ENCODE measurements around the gene ARID1B. TPM values are rescaled to one million over a fixed set of nuclear protein-coding genes. Genes with fewer than 3 reads are reported as not detected.

ARID1B gene
- polyA plus RNA-seq, 4 donors = 7.3 to 43.5 (median 17.0) TPM

- Histone ChIP-seq H3K4me3 (ENCODE audit: low read depth in 1 of 3, low read length in 3 of 3) (no peak overlapping the region), H3K27me3 (ENCODE audit: control insufficient read depth in 3 of 3, insufficient read depth in 3 of 3, low read length in 3 of 3) (no peaks in the 10 kb centered on the region), H3K27ac (ENCODE audit: low read depth in 1 of 3, low read length in 2 of 3) (no peak overlapping the region), H3K36me3 (ENCODE audit: control insufficient read depth in 3 of 3, insufficient read depth in 2 of 3, low read depth in 1 of 3, low read length in 3 of 3) (peaks cover 0 to 7% (median 3%) of the 10 kb centered on the region in 3 donors), H3K4me1 (ENCODE audit: control insufficient read depth in 3 of 3, insufficient read depth in 2 of 3, low read depth in 1 of 3, low read length in 2 of 3) (peaks cover 0 to 10% (median 3%) of the 10 kb centered on the region in 3 donors), H3K9me3 (ENCODE audit: control insufficient read depth in 2 of 2, insufficient read depth in 1 of 2, low read depth in 1 of 2, low read length in 1 of 2) (peaks cover 0 to 9% of the 10 kb centered on the region in 2 donors)
- WGBS, 3 donors = 85 to 92% (median 88%) methylated on average over 4 of the region's 4 CpGs
- FAIRE-seq (no peak), DNase-seq (no peak)
Measured at GRCh38 chr6:156806155-156806554, 29.0 kb downstream of the ARID1B start.

- whole genome bisulfite sequencing, 3 donors = 85 to 89% (median 86%) methylated on average over 11 of the region's 11 CpGs
- Histone ChIP-seq H3K27me3 (ENCODE audit: control insufficient read depth in 3 of 3, insufficient read depth in 3 of 3, low read length in 3 of 3) (no peaks in the 10 kb centered on the region), H3K36me3 (ENCODE audit: control insufficient read depth in 3 of 3, insufficient read depth in 2 of 3, low read depth in 1 of 3, low read length in 3 of 3) (peaks cover 0 to 7% (median 3%) of the 10 kb centered on the region in 3 donors), H3K9me3 (ENCODE audit: control insufficient read depth in 2 of 2, insufficient read depth in 1 of 2, low read depth in 1 of 2, low read length in 1 of 2) (peaks cover 0 to 9% of the 10 kb centered on the region in 2 donors), H3K4me1 (ENCODE audit: control insufficient read depth in 3 of 3, insufficient read depth in 2 of 3, low read depth in 1 of 3, low read length in 2 of 3) (peaks cover 0 to 10% (median 3%) of the 10 kb centered on the region in 3 donors), H3K4me3 (ENCODE audit: low read depth in 1 of 3, low read length in 3 of 3) (no peak overlapping the region), H3K27ac (ENCODE audit: low read depth in 1 of 3, low read length in 2 of 3) (no peak overlapping the region)
- FAIRE-seq = no peak
- DNase-seq = no peak
Measured at GRCh38 chr6:156807028-156807427, 29.9 kb downstream of the ARID1B start.

- no peak overlapping the region for H3K27ac ChIP-seq (ENCODE audit: low read depth in 1 of 3, low read length in 2 of 3)
- peaks cover 0 to 9% of the 10 kb centered on the region in 2 donors for H3K9me3 ChIP-seq (ENCODE audit: control insufficient read depth in 2 of 2, insufficient read depth in 1 of 2, low read depth in 1 of 2, low read length in 1 of 2)
- FAIRE-seq (no peak), DNase-seq (no peak)
- peaks cover 0 to 7% (median 3%) of the 10 kb centered on the region in 3 donors for H3K36me3 ChIP-seq (ENCODE audit: control insufficient read depth in 3 of 3, insufficient read depth in 2 of 3, low read depth in 1 of 3, low read length in 3 of 3)
- no peaks in the 10 kb centered on the region for H3K27me3 ChIP-seq (ENCODE audit: control insufficient read depth in 3 of 3, insufficient read depth in 3 of 3, low read length in 3 of 3)
- WGBS, 3 donors = 72 to 80% (median 79%) methylated on average over 6 of the region's 6 CpGs
- peaks cover 0 to 10% (median 3%) of the 10 kb centered on the region in 3 donors for H3K4me1 ChIP-seq (ENCODE audit: control insufficient read depth in 3 of 3, insufficient read depth in 2 of 3, low read depth in 1 of 3, low read length in 2 of 3)
- H3K4me3 ChIP-seq (ENCODE audit: low read depth in 1 of 3, low read length in 3 of 3) = no peak overlapping the region
Measured at GRCh38 chr6:156807795-156808194, 30.6 kb downstream of the ARID1B start.

- DNase-seq (no peak), FAIRE-seq (no peak)
- Histone ChIP-seq H3K27me3 (ENCODE audit: control insufficient read depth in 3 of 3, insufficient read depth in 3 of 3, low read length in 3 of 3) (no peaks in the 10 kb centered on the region), H3K4me3 (ENCODE audit: low read depth in 1 of 3, low read length in 3 of 3) (no peak overlapping the region), H3K9me3 (ENCODE audit: control insufficient read depth in 2 of 2, insufficient read depth in 1 of 2, low read depth in 1 of 2, low read length in 1 of 2) (peaks cover 0 to 9% of the 10 kb centered on the region in 2 donors), H3K36me3 (ENCODE audit: control insufficient read depth in 3 of 3, insufficient read depth in 2 of 3, low read depth in 1 of 3, low read length in 3 of 3) (peaks cover 0 to 7% (median 3%) of the 10 kb centered on the region in 3 donors), H3K4me1 (ENCODE audit: control insufficient read depth in 3 of 3, insufficient read depth in 2 of 3, low read depth in 1 of 3, low read length in 2 of 3) (peaks cover 0 to 10% (median 3%) of the 10 kb centered on the region in 3 donors), H3K27ac (ENCODE audit: low read depth in 1 of 3, low read length in 2 of 3) (no peak overlapping the region)
- WGBS, 3 donors = 32 to 50% (median 49%) methylated on average over 2 of the region's 2 CpGs
Measured at GRCh38 chr6:156808287-156808686, 31.1 kb downstream of the ARID1B start.

- no peaks in the 10 kb centered on the region for H3K27me3 ChIP-seq (ENCODE audit: control insufficient read depth in 3 of 3, insufficient read depth in 3 of 3, low read length in 3 of 3)
- FAIRE-seq (no peak), DNase-seq (no peak)
- 58 to 77% (median 73%) methylated on average over 4 of the region's 4 CpGs for WGBS, 3 donors
- no peak overlapping the region for H3K27ac ChIP-seq (ENCODE audit: low read depth in 1 of 3, low read length in 2 of 3)
- peaks cover 0 to 12% (median 3%) of the 10 kb centered on the region in 3 donors for H3K36me3 ChIP-seq (ENCODE audit: control insufficient read depth in 3 of 3, insufficient read depth in 2 of 3, low read depth in 1 of 3, low read length in 3 of 3)
- H3K4me3 ChIP-seq (ENCODE audit: low read depth in 1 of 3, low read length in 3 of 3) = no peak overlapping the region
- H3K9me3 ChIP-seq (ENCODE audit: control insufficient read depth in 2 of 2, insufficient read depth in 1 of 2, low read depth in 1 of 2, low read length in 1 of 2) = peaks cover 0 to 9% of the 10 kb centered on the region in 2 donors
- peaks cover 0 to 10% (median 3%) of the 10 kb centered on the region in 3 donors for H3K4me1 ChIP-seq (ENCODE audit: control insufficient read depth in 3 of 3, insufficient read depth in 2 of 3, low read depth in 1 of 3, low read length in 2 of 3)
Measured at GRCh38 chr6:156809034-156809433, 31.9 kb downstream of the ARID1B start.

- 89 to 94% (median 94%) methylated on average over 2 of the region's 2 CpGs for WGBS, 3 donors
- FAIRE-seq = no peak
Measured at GRCh38 chr6:156809446-156810178, 32.4 kb downstream of the ARID1B start.

GRCh38 chr6:156814036-156814581, 36.9 kb downstream of the ARID1B start:
- Histone ChIP-seq H3K27ac (ENCODE audit: low read depth in 1 of 3, low read length in 2 of 3) (no peak overlapping the region), H3K9me3 (ENCODE audit: control insufficient read depth in 2 of 2, insufficient read depth in 1 of 2, low read depth in 1 of 2, low read length in 1 of 2) (peaks cover 0 to 9% of the 10 kb centered on the region in 2 donors), H3K27me3 (ENCODE audit: control insufficient read depth in 3 of 3, insufficient read depth in 3 of 3, low read length in 3 of 3) (no peaks in the 10 kb centered on the region), H3K36me3 (ENCODE audit: control insufficient read depth in 3 of 3, insufficient read depth in 2 of 3, low read depth in 1 of 3, low read length in 3 of 3) (peaks cover 0 to 11% (median 0%) of the 10 kb centered on the region in 3 donors), H3K4me1 (ENCODE audit: control insufficient read depth in 3 of 3, insufficient read depth in 2 of 3, low read depth in 1 of 3, low read length in 2 of 3) (peaks cover 0 to 8% (median 4%) of the 10 kb centered on the region in 3 donors), H3K4me3 (ENCODE audit: low read depth in 1 of 3, low read length in 3 of 3) (no peak overlapping the region)
- no peak for DNase-seq
- no peak for FAIRE-seq
- WGBS, 3 donors = 89 to 94% (median 90%) methylated on average over 8 of the region's 8 CpGs

More at GRCh38 chr6:156809446-156810178, 32.4 kb downstream of the ARID1B start:
- Histone ChIP-seq H3K36me3 (ENCODE audit: control insufficient read depth in 3 of 3, insufficient read depth in 2 of 3, low read depth in 1 of 3, low read length in 3 of 3) (peaks cover 0 to 14% (median 3%) of the 10 kb centered on the region in 3 donors), H3K4me3 (ENCODE audit: low read depth in 1 of 3, low read length in 3 of 3) (no peak overlapping the region), H3K27ac (ENCODE audit: low read depth in 1 of 3, low read length in 2 of 3) (no peak overlapping the region), H3K4me1 (ENCODE audit: control insufficient read depth in 3 of 3, insufficient read depth in 2 of 3, low read depth in 1 of 3, low read length in 2 of 3) (peaks cover 0 to 10% (median 3%) of the 10 kb centered on the region in 3 donors), H3K27me3 (ENCODE audit: control insufficient read depth in 3 of 3, insufficient read depth in 3 of 3, low read length in 3 of 3) (no peaks in the 10 kb centered on the region), H3K9me3 (ENCODE audit: control insufficient read depth in 2 of 2, insufficient read depth in 1 of 2, low read depth in 1 of 2, low read length in 1 of 2) (peaks cover 0 to 9% of the 10 kb centered on the region in 2 donors)
- DNase-seq = no peak

GRCh38 chr6:156816505-156816904, 39.3 kb downstream of the ARID1B start:
- DNase-seq = peak in 1 of 2 donors; percentile 15
- Histone ChIP-seq H3K4me3 (ENCODE audit: low read depth in 1 of 3, low read length in 3 of 3) (no peak overlapping the region), H3K36me3 (ENCODE audit: control insufficient read depth in 3 of 3, insufficient read depth in 2 of 3, low read depth in 1 of 3, low read length in 3 of 3) (peaks cover 0 to 7% (median 0%) of the 10 kb centered on the region in 3 donors), H3K27me3 (ENCODE audit: control insufficient read depth in 3 of 3, insufficient read depth in 3 of 3, low read length in 3 of 3) (no peaks in the 10 kb centered on the region), H3K9me3 (ENCODE audit: control insufficient read depth in 2 of 2, insufficient read depth in 1 of 2, low read depth in 1 of 2, low read length in 1 of 2) (no peaks in the 10 kb centered on the region), H3K27ac (ENCODE audit: low read depth in 1 of 3, low read length in 2 of 3) (no peak overlapping the region), H3K4me1 (ENCODE audit: control insufficient read depth in 3 of 3, insufficient read depth in 2 of 3, low read depth in 1 of 3, low read length in 2 of 3) (peaks cover 0 to 14% (median 4%) of the 10 kb centered on the region in 3 donors)
- no peak for FAIRE-seq
- WGBS, 3 donors = 73 to 78% (median 74%) methylated on average over 7 of the region's 7 CpGs

All from small intestine (tissue), 7 donors.